CMK (cell line): Measurements from ENCODE around the gene CTSA.
"Not testable (repeated sequence)": the region's sequence is repeated elsewhere in the genome, so short reads cannot be mapped to it uniquely, and the experiment has no call there.

Experiments
- DNase-seq: peaks from one replicate; pipeline ENCODE4 v3.0.0-alpha.2; 2010; ENCODE audit warnings: low read depth

The CTSA gene

GRCh38 chr20:45866454-45866853 lies 24.7 kb upstream of the CTSA start:
- DNase-seq, result no peak

GRCh38 chr20:45867136-45867818 lies 23.9 kb upstream of the CTSA start:
- DNase-seq, result no peak

- no peak for DNase-seq
These were observed 23.3 kb upstream of the CTSA start for GRCh38 chr20:45867819-45868176.

- no peak for DNase-seq
These were observed 18.5 kb upstream of the CTSA start for GRCh38 chr20:45872626-45873025.

- DNase-seq, result no peak
These were observed 17.6 kb upstream of the CTSA start for GRCh38 chr20:45873409-45874103.

- not testable (repeated sequence) for DNase-seq
These were observed 17.0 kb upstream of the CTSA start for GRCh38 chr20:45874104-45874481.

- no peak for DNase-seq
These were observed 16.6 kb upstream of the CTSA start for GRCh38 chr20:45874576-45874975.

- no peak for DNase-seq
These were observed 12.9 kb upstream of the CTSA start for GRCh38 chr20:45878076-45878761.

- peak; percentile 99 for DNase-seq
These were observed 9.9 kb upstream of the CTSA start, which contains the start of gene ZSWIM1 for GRCh38 chr20:45880988-45881788. Gene ZSWIM1, plus strand, starts transcription at chr20:45881227. Its CDS starts 1,366 bp downstream, at chr20:45882593.

GRCh38 chr20:45882469-45883099 lies 8.6 kb upstream of the CTSA start:
- DNase-seq, result no peak

GRCh38 chr20:45883100-45883469 lies 8.1 kb upstream of the CTSA start:
- DNase-seq, result no peak

- DNase-seq, result no peak
These were observed 4.4 kb upstream of the CTSA start for GRCh38 chr20:45886590-45887345.

- no peak for DNase-seq
These were observed 3.8 kb upstream of the CTSA start, which contains the start of gene SPATA25 for GRCh38 chr20:45887346-45887715. Gene SPATA25, minus strand, starts transcription at chr20:45887622. Its CDS starts 32 bp downstream, at chr20:45887590.

- no peak for DNase-seq
These were observed 2.5 kb upstream of the CTSA start for GRCh38 chr20:45888681-45889080.

GRCh38 chr20:45890077-45890984 lies 804 bp upstream of the CTSA start:
- DNase-seq, result no peak

GRCh38 chr20:45892049-45892825 lies 1.1 kb downstream of the CTSA start:
- DNase-seq, result no peak

- DNase-seq, result no peak
These were observed 1.8 kb downstream of the CTSA start for GRCh38 chr20:45892828-45893500.

- no peak for DNase-seq
These were observed 2.7 kb downstream of the CTSA start for GRCh38 chr20:45893831-45894230.

GRCh38 chr20:45894797-45895196 lies 3.7 kb downstream of the CTSA start:
- no peak for DNase-seq
